GM18499 (cell line): ENCODE measurements around the gene USP17L22.
"Not testable (repeated sequence)": the region's sequence is repeated elsewhere in the genome, so short reads cannot be mapped to it uniquely, and the experiment has no call there.

Source experiments
- ATAC-seq: cut with Tn5 transposase; IDR thresholded peaks from one replicate; pipeline ENCODE4 v1.9.1; 2021; ENCODE audit warnings: moderate number of reproducible peaks; ENCODE audit not compliant: insufficient read depth, unreplicated experiment

Gene USP17L22

GRCh38 chr4:9267319-9267718, at the start of gene USP17L22:
USP17L22 (plus strand) TSS chr4:9267619; CDS start chr4:9267619, 0 bp downstream.
- ATAC-seq, result not testable (repeated sequence)

GRCh38 chr4:9219852-9220251, 47.6 kb upstream of the USP17L22 start, which contains the start of gene USP17L12:
USP17L12 (plus strand) TSS chr4:9220152; CDS start chr4:9220152, 0 bp downstream.
- not testable (repeated sequence) for ATAC-seq

- not testable (repeated sequence) for ATAC-seq
These were observed 42.8 kb upstream of the USP17L22 start, which contains the start of gene USP17L13 for GRCh38 chr4:9224596-9224995. USP17L13 (plus strand) TSS chr4:9224896; CDS start chr4:9224896, 0 bp downstream.

- not testable (repeated sequence) for ATAC-seq
These were observed 37.2 kb upstream of the USP17L22 start for GRCh38 chr4:9230249-9230648.

- not testable (repeated sequence) for ATAC-seq
These were observed 33.3 kb upstream of the USP17L22 start, which contains the start of gene USP17L15 for GRCh38 chr4:9234085-9234484. USP17L15 (plus strand) TSS chr4:9234385; CDS start chr4:9234385, 0 bp downstream.

- ATAC-seq, result not testable (repeated sequence)
These were observed 29.0 kb upstream of the USP17L22 start for GRCh38 chr4:9238461-9238860.

- not testable (repeated sequence) for ATAC-seq
These were observed 23.8 kb upstream of the USP17L22 start, which contains the start of gene USP17L17 for GRCh38 chr4:9243579-9243978. USP17L17 (plus strand) TSS chr4:9243879; CDS start chr4:9243879, 0 bp downstream.

GRCh38 chr4:9247953-9248680, 19.3 kb upstream of the USP17L22 start, which contains the start of gene USP17L18:
USP17L18 (plus strand) TSS chr4:9248630; CDS start chr4:9248630, 0 bp downstream.
- ATAC-seq, result not testable (repeated sequence)

- ATAC-seq, result not testable (repeated sequence)
These were observed 14.3 kb upstream of the USP17L22 start, which contains the start of gene USP17L19 for GRCh38 chr4:9253078-9253477. USP17L19 (plus strand) TSS chr4:9253378; CDS start chr4:9253378, 0 bp downstream.

GRCh38 chr4:9257824-9258223, 9.6 kb upstream of the USP17L22 start, which contains the start of gene USP17L20:
USP17L20 (plus strand) TSS chr4:9258124; CDS start chr4:9258124, 0 bp downstream.
- not testable (repeated sequence) for ATAC-seq

- not testable (repeated sequence) for ATAC-seq
These were observed 4.8 kb upstream of the USP17L22 start, which contains the start of gene USP17L21 for GRCh38 chr4:9262572-9262971. USP17L21 (plus strand) TSS chr4:9262872; CDS start chr4:9262872, 0 bp downstream.

GRCh38 chr4:9271719-9272118, 4.3 kb downstream of the USP17L22 start:
- ATAC-seq, result not testable (repeated sequence)
